Panc1 (cell line): ENCODE results near the gene CER1.

Experiments used
- CTCF ChIP-seq: fragments of 450-650 bp; IDR thresholded peaks from 2 replicates; pipeline ENCODE4 v1.5.1; 2017; ENCODE audit warnings: mild to moderate bottlenecking
- POLR2AphosphoS5 ChIP-seq: IDR thresholded peaks from 2 replicates; pipeline ENCODE4 v1.6.1; 2012; ENCODE audit warnings: mild to moderate bottlenecking, low read depth, low read length, moderate library complexity
- REST ChIP-seq, 2 experiments: IDR thresholded peaks; 2 replicates each; pipeline ENCODE4 v1.6.1; 2011 to 2012; ENCODE audit warnings: low read depth in 2 of 2, control low read depth in 1 of 2, low read length in 1 of 2, mild to moderate bottlenecking in 1 of 2, moderate library complexity in 1 of 2; ENCODE audit not compliant: insufficient read depth in 1 of 2
- SIN3A ChIP-seq: IDR thresholded peaks from 2 replicates; pipeline ENCODE4 v1.6.1; 2012; ENCODE audit warnings: low read depth, mild to moderate bottlenecking, low read length, moderate library complexity, borderline replicate concordance; ENCODE audit not compliant: insufficient read depth

- TF ChIP-seq CTCF (no peak), POLR2AphosphoS5 (no peak), REST (IDR thresholded peaks at IDR 0.05; ENCODE audit: insufficient read depth in 1 of 2, low read depth in 2 of 2, low read length in 1 of 2) (no peak), SIN3A (no peak)
Measured at GRCh38 chr9:14690948-14691730, 31.4 kb downstream of the CER1 start.
